Prostate gland (tissue), 2 donors: ENCODE data around the gene TNNI2. TPM values are rescaled to one million over a fixed set of nuclear protein-coding genes. Genes with fewer than 3 reads are reported as not detected.

ENCODE experiments used
- DNase-seq: peaks from one replicate; pipeline ENCODE4 v3.0.0-alpha.2; 2019; ENCODE audit warnings: low spot score
- H3K27ac ChIP-seq, 2 donors: fragments of 200-600 bp; sonication (generic); 2 replicates each; pipeline ENCODE4 v1.5.1; 2017 to 2019
- H3K27me3 ChIP-seq: fragments of 200-600 bp; sonication (generic); replicated peaks from 2 replicates; pipeline ENCODE4 v1.5.1; 2019; ENCODE audit not compliant: insufficient read depth
- H3K36me3 ChIP-seq, 2 donors: fragments of 200-600 bp; sonication (generic); 1 replicate in 1 of 2; 2 replicates in 1 of 2; pipeline versions ENCODE4 v1.5.1 to v1.8.1; 2017 to 2019
- H3K4me1 ChIP-seq: fragments of 200-600 bp; sonication (generic); replicated peaks from 2 replicates; pipeline ENCODE4 v1.5.1; 2019
- H3K4me3 ChIP-seq, 2 donors: fragments of 200-600 bp; sonication (generic); 2 replicates each; pipeline ENCODE4 v1.5.1; 2017 to 2019
- H3K9me3 ChIP-seq: fragments of 200-600 bp; sonication (generic); 2 replicates; pipeline ENCODE4 v1.5.1; 2017
- CTCF ChIP-seq, 4 experiments: fragments of 200-600 bp in 2 of 4; fragments of 450-650 bp in 2 of 4; sonication (generic) in 2 of 4; IDR thresholded peaks; 1 replicate in 3 of 4; 2 replicates in 1 of 4; pipeline ENCODE4 v1.5.1; 2016 to 2019; ENCODE audit warnings: antibody characterized with exemption in 4 of 4, mild to moderate bottlenecking in 2 of 4, moderate library complexity in 2 of 4
- POLR2A ChIP-seq: fragments of 450-650 bp; IDR thresholded peaks from one replicate; pipeline ENCODE4 v1.6.1; 2016; ENCODE audit warnings: antibody characterized with exemption, mild to moderate bottlenecking
- POLR2AphosphoS5 ChIP-seq: sonication (generic); formaldehyde crosslinking; IDR thresholded peaks from one replicate; pipeline ENCODE4 v1.6.1; 2017; ENCODE audit warnings: antibody characterized with exemption
- WGBS: methylation state at CpG from one replicate; pipeline ENCODE4 v1.1.5; 2018; 5-methylcytosine and 5-hydroxymethylcytosine counted together
- intact Hi-C: fragments of 100-400 bp; cut with DNase I; formaldehyde crosslinking; loops from one replicate; pipeline ENCODE4 v1.14.2; 2022
- microRNA-seq: library from miRNA; unstranded; fragments of <30 nt; microRNA quantifications from one replicate; pipeline ENCODE4, GENCODE V29; 2016
- small RNA-seq, 2 donors: library from RNA; depleted of rRNA; stranded (forward); fragments of <200 nt; gene quantifications; one replicate each; pipeline ENCODE3, GENCODE V24; 2016
- total RNA-seq, 2 donors: library from RNA; depleted of rRNA; stranded (reverse); fragments of >200 nt; gene quantifications; one replicate each; pipeline ENCODE4 v1.1.0, GENCODE V29; 2016

TNNI2 gene
- total RNA-seq, 2 donors from 2014 or later = 5.5 TPM; not detected in 1

- H3K9me3 ChIP-seq = no peaks in the 10 kb centered on the region
- TF ChIP-seq CTCF (IDR thresholded peaks at IDR 0.05) (no peak), POLR2A (no peak), POLR2AphosphoS5 (no peak)
- H3K27ac ChIP-seq = no peak overlapping the region
- H3K4me1 ChIP-seq = no peaks in the 10 kb centered on the region
- no peaks in the 10 kb centered on the region for H3K27me3 ChIP-seq
- intact Hi-C loops = no loop called here
- H3K36me3 ChIP-seq = no peaks in the 10 kb centered on the region
- 93% methylated on average over 6 of the region's 6 CpGs for WGBS
- H3K4me3 ChIP-seq = no peak overlapping the region
- no peak for DNase-seq
These were observed 50.0 kb downstream of the TNNI2 start for GRCh38 chr11:1888811-1889210.

- no peak for TF ChIP-seq CTCF (IDR thresholded peaks at IDR 0.05)
- no peaks in the 10 kb centered on the region for H3K9me3 ChIP-seq
- intact Hi-C loops = no loop called here
- H3K4me3 ChIP-seq = no peak overlapping the region
- DNase-seq = no peak
- H3K4me1 ChIP-seq = no peaks in the 10 kb centered on the region
- WGBS = 91% methylated on average over 22 of the region's 34 CpGs
- no peaks in the 10 kb centered on the region for H3K36me3 ChIP-seq
- H3K27ac ChIP-seq = no peak overlapping the region
- no peaks in the 10 kb centered on the region for H3K27me3 ChIP-seq
These were observed 50.6 kb downstream of the TNNI2 start for GRCh38 chr11:1889224-1889930.

GRCh38 chr11:1889941-1890855, 51.4 kb downstream of the TNNI2 start:
- Histone ChIP-seq H3K27ac (no peak overlapping the region), H3K4me1 (no peaks in the 10 kb centered on the region), H3K27me3 (no peaks in the 10 kb centered on the region), H3K36me3 (no peaks in the 10 kb centered on the region), H3K4me3 (no peak overlapping the region), H3K9me3 (no peaks in the 10 kb centered on the region)
- intact Hi-C loops = no loop called here
- 92% methylated on average over 33 of the region's 33 CpGs for WGBS
- DNase-seq = no peak
- no peak for TF ChIP-seq POLR2A
- no peak for TF ChIP-seq CTCF (IDR thresholded peaks at IDR 0.05)
- TF ChIP-seq POLR2AphosphoS5 = no peak

Small RNA genes lying within 50 kb of the gene (microRNA-seq; reads per million reads assigned to microRNA genes)
- gene MIR4298 (not detected), gene MIR7847 (not detected)

Small RNA genes lying within 50 kb of the gene (small RNA-seq; reads per million reads assigned to genes)
- gene AC051649.1 (0 reads per million in 2 donors), gene MIR4298 (0 reads per million in 2 donors)

Other genes starting within 250 kb of the TNNI2 start
- gene KRTAP5-2, start 240.7 kb upstream of the TNNI2 start, total RNA-seq = not detected
- not detected for gene KRTAP5-3, start 230.5 kb upstream of the TNNI2 start, total RNA-seq
- not detected for gene KRTAP5-4, start 216.8 kb upstream of the TNNI2 start, total RNA-seq
- gene KRTAP5-5, start 209.2 kb upstream of the TNNI2 start, total RNA-seq = not detected
- gene KRTAP5-6, start 141.8 kb upstream of the TNNI2 start, total RNA-seq = not detected
- gene IFITM10, start 88.4 kb upstream of the TNNI2 start, total RNA-seq = 1 to 10 TPM; 2.6 to 3.1 TPM
- 100 to 1,000 TPM; 497 to 983 TPM for gene CTSD, start 75.1 kb upstream of the TNNI2 start, total RNA-seq
- gene SYT8, start 4.0 kb upstream of the TNNI2 start, total RNA-seq = 1 to 10 TPM; 1.7 to 4.1 TPM
- gene LSP1, start 14.1 kb downstream of the TNNI2 start, total RNA-seq = 10 to 100 TPM in 1 of 2 donors, 1 to 10 TPM in 1; 6.7 to 11.6 TPM
- gene PRR33, start 52.9 kb downstream of the TNNI2 start, total RNA-seq = under 1 TPM in 1 of 2 donors, not detected in 1; 0.17 TPM
- 1 to 10 TPM; 4.5 to 8.4 TPM for gene TNNT3, start 80.7 kb downstream of the TNNI2 start, total RNA-seq
- 100 to 1,000 TPM; 155 to 162 TPM for gene MRPL23, start 108.4 kb downstream of the TNNI2 start, total RNA-seq
- gene H19, start 158.9 kb downstream of the TNNI2 start, total RNA-seq = 100 to 1,000 TPM; 126 to 163 TPM